GM18870 (cell line): ENCODE data around the gene NRN1L.
"Not testable (repeated sequence)": the region's sequence is repeated elsewhere in the genome, so short reads cannot be mapped to it uniquely, and the experiment has no call there.

Source experiments
- ATAC-seq: cut with Tn5 transposase; IDR thresholded peaks from one replicate; pipeline ENCODE4 v1.9.1; 2021; ENCODE audit warnings: moderate library complexity; ENCODE audit not compliant: unreplicated experiment

NRN1L gene

DNA sequence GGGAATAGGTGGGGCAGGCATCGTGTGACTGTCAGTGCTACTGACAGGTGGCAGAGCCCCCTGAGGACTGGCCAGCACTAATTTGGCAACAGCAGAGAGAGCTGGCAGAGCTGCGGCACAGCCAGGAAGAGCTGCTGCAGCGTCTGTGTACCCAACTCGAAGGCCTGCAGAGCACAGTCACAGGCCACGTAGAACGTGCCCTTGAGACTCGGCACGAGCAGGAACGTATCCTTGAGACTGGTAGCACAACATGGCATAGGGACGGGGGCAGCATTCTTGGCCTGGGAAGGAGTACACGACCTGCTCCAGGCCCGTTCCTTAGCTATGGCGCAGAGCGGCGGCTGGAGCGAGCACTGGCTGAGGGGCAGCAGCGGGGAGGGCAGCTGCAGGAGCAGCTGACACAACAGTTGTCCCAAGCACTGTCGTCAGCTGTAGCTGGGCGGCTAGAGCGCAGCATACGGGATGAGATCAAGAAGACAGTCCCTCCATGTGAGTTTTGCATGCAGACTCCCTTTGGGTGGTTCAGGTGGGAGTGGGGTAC is 3.0 kb upstream of the NRN1L start:
- ATAC-seq = no peak

DNA sequence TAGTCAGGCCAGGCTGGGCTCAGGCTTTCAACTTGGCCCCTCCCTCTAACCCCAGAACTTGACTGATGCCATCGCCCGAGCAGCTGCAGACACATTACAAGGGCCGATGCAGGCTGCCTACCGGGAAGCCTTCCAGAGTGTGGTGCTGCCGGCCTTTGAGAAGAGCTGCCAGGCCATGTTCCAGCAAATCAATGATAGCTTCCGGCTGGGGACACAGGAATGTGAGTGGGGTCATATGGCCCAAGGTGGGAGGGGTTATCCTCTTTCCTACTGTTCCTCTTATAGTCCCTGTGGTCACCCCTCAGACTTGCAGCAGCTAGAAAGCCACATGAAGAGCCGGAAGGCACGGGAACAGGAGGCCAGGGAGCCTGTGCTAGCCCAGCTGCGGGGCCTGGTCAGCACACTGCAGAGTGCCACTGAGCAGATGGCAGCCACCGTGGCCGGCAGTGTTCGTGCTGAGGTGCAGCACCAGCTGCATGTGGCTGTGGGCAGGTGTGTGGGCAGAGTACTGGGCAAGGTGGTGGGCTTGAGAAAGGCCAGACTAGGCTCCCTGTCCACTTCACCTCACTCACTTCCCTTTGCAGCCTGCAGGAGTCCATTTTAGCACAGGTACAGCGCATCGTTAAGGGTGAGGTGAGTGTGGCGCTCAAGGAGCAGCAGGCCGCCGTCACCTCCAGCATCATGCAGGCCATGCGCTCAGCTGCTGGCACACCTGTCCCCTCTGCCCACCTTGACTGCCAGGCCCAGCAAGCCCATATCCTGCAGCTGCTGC is 2.1 kb upstream of the NRN1L start:
- no peak for ATAC-seq

DNA sequence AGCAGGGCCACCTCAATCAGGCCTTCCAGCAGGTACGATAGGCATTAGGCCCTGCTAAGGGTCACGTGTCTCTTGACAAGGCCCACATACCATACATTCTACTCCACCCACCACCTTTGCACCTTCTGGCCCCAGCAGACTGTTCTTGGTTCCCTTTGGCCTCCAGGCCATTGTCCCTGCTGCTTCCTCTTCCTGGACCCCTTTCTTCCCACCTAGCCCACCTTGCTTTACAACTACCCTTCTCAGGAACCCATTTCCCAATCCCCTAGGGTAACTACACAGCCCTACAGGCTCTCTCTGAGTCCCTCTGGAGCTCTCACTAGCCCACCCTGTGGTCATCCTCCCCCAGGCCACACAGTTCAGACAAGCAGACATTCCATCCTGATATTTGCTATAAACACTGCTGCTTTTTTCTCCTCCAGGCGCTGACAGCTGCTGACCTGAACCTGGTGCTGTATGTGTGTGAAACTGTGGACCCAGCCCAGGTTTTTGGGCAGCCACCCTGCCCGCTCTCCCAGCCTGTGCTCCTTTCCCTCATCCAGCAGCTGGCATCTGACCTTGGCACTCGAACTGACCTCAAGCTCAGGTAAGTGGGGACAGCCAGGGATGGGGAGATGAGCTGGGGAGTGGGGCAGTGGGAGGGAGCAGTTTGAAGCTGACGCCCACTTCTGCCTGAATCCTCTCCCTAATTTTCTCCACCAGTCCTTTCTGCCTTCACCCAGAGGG is 1.4 kb upstream of the NRN1L start:
- ATAC-seq = no peak

DNA sequence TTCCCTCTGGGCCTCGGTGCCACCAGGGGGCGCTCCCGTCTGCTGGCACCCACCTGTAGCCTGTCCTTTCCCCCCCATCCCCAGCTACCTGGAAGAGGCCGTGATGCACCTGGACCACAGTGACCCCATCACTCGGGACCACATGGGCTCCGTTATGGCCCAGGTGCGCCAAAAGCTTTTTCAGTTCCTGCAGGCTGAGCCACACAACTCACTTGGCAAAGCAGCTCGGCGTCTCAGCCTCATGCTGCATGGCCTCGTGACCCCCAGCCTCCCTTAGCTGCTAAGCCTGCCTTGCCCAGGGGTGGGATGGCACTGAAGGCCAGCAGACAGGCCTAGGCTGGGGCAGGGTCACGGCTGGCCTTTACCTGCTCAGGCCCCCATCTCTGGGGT is 818 bp upstream of the NRN1L start:
- no peak for ATAC-seq

DNA sequence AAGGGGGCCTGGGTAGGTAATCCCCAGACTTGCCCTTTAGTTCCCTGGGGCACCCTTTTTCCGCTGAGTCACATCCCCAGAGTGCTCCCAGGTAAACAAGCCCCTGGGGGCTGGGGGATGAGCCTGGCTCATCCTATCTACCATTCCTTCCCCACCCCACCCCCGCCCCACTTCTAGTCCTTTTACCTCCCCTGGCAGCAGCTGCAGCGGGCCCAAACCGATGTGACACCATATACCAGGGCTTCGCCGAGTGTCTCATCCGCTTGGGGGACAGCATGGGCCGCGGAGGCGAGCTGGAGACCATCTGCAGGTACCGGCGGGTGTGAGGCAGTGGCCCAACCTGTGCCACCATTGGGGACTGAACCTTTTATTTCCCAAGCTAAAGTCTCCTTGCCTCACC is 860 bp downstream of the NRN1L start:
- no peak for ATAC-seq

DNA sequence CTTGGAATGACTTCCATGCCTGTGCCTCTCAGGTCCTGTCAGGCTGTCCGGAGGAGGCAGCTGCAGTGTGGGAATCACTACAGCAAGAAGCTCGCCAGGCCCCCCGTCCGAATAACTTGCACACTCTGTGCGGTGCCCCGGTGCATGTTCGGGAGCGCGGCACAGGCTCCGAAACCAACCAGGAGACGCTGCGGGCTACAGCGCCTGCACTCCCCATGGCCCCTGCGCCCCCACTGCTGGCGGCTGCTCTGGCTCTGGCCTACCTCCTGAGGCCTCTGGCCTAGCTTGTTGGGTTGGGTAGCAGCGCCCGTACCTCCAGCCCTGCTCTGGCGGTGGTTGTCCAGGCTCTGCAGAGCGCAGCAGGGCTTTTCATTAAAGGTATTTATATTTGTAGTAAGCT is 1.3 kb downstream of the NRN1L start:
- ATAC-seq = no peak

DNA sequence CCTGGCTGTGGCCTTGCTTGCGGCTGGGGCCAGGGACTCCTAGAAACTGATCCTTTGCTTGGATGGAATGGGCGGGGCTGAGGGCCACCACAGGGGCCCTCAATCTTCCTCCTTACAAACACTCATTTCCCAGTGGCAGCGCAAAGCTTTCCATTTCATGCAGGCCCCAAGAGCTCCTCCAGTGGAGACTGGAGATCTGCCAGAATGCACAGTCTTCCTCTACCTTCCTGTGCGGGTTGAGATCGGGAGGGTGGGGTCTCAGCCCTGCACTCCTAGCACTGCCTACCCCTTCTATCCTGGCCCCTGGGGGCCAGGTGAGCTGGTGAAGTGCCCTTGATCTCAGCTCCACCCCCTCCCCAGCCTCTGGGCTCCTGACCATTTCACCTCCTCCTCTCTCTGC is 1.7 kb downstream of the NRN1L start:
- no peak for ATAC-seq

DNA sequence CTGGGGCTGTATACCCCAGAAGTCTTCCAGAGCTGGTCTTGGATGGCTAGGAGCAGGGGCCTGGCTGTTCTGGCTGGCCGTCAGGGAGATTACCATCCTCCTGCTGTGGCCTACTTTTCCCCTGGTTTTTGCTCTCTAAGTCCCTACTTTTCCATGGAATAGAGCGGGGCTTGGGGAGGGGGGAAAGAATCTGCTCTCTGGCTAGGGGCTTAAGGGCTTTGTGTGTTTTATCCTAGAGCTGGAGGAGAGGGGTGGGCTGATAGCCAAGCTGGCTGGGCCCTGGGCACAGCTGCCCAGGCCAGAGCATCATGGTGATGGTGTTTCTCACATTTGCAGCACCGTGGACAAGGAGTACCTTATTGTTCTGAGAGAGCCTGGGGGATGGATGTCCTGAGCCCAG is 3.6 kb downstream of the NRN1L start:
- no peak for ATAC-seq

DNA sequence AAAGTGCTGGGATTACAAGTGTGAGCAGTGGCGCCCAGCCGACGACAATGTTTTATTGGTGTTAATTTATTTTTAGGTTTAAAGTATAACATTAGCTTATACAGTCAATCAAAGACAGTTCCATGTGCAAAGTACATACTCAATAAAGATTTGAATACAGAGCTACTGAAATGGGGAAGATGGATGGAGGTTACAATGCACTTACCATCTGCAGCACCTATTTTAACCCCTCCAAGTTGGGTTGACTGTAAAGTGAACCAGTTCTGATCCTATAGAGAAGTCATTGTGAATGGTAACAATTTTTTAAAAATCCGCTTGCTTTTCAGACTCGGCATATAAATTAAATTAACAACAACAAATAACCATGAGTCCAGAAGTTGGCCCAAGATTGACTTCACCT is 7.7 kb downstream of the NRN1L start:
- ATAC-seq = no peak

DNA sequence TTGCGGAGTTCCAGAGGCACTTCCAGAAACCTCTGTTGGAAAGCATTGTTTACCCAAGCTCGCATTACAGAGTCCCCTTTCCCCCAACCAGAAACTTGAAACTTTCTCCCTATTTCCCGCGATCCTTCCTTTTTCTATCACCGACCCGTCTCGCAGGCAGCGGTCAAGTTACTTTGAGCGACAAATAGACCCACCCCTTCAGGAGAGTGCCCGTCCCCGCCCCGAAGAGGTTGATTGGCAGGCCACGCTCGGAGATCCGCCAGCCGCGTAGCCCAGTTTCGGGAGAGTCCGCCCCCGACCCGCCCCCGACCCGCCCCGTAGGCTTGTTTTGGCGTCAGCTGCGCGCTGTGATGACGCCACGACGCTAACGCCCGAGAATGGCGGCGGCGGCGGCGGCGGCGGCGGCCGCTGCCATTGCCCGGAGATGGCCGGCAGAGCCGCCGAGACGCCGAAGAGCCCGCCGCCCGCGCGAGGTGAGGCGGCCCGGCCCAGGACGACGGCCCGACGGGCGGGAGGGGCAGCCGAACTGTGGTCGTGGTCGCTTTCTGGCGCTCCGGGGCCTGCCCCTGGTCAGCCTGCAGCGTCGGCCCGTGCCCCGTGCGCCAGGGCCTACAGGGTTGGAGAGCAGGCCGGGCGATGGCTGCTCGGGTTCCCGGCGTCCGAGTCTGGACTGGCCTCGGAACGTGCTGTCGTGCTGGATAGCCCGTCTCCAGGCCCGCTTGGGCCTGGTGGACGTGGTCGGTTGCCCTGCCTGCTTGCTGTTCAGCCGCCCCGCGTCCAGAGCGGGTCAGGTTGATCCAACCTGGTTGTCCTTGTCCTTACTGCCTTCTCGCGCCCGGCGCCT is 8.4 kb downstream of the NRN1L start, which contains the start of gene PSKH1:
TSS of gene PSKH1 (plus strand) at position 356 of the 844 bp plus-strand sequence. CDS start 15,496 bp downstream, outside the sequence.
- ATAC-seq = peak; percentile 63

DNA sequence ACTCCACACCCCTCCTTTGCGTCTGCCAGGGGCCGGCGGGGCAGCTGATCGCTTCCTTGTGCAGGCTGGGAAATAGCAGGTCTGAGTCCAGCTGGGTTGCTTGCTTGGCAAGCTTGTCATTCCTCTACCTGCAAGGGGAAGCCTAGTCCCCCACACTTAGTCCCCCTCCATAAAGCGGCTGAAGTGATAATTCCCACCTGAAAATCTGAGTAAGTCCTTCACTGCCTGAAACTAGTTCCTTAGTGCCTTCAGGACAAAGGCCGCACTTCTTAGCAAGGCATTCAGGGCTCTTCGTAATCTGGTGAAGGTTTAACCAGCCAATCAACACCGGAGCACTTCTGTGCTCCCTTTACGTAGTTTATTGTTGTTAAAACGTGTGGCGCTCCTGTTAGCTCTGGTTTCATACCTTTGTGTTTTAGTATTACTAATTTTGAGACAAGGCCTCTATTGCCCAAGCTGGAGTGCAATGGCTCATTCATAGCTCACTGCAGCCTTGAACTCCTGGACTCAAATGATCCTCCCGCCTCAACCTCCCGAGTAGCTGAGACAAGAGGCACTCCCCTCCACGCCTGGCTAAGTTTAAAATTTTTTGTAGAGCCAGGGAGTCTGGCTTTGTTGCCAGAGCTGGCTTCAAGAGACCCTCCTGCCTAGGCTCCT is 9.2 kb downstream of the NRN1L start:
- ATAC-seq = peak; percentile 7

DNA sequence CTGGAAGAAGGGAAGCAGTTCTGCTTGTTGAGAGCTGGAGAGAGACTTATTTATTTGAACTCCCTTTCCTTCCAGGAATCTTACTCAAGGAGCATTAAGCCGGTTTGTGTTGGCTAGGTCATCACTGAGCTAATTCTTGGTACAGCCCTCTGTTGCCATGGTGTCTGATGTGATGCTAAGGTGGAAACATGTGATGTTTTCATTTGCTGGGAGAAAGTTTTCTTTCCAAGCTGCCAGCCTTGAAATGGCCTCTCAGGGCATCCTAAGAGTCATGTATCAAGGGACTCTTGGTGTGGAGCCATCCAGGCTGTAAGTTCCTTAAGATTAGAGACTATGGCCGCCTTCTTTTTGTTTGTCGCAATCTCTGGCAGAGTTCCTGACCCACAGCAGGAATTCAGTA is 12.5 kb downstream of the NRN1L start:
- no peak for ATAC-seq

DNA sequence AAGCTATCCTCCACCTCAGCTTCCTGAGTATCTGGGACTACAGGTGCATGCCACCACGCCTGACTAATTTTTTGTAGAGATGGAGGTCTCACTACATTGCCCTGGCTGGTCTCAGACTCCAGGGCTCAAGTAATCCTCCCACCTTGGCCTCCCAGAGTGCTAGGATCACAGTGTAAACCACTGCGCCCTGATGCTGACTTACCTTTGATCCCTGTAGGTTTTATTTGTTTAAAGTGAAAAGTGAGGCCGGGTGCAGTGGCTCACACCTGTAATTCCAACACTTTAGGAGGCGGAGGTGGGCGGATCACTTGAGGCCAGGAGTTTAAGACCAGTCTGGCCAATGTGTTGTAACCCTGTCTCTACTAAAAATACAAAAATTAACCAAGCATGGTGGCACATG is 17.0 kb downstream of the NRN1L start:
- ATAC-seq = no peak

DNA sequence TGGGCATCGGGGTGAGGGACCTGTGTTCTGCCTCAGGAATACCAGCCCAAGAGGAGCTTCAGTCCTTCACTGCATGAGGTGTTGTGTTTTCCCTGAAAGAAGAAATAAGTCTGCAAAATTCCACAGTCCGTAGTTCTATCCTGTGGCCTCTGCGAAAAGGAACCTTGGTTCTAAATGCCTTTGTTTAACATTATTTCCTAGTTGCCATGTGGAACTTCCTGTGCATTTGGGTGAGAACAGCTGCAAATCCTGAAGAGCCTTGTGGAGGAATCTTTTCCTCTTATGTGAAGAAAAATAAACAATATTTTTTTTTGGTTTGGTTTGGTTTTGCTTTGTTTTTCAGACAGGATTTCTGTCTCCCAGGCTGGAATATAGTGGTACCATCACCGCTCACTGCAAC is 18.1 kb downstream of the NRN1L start:
- no peak for ATAC-seq

DNA sequence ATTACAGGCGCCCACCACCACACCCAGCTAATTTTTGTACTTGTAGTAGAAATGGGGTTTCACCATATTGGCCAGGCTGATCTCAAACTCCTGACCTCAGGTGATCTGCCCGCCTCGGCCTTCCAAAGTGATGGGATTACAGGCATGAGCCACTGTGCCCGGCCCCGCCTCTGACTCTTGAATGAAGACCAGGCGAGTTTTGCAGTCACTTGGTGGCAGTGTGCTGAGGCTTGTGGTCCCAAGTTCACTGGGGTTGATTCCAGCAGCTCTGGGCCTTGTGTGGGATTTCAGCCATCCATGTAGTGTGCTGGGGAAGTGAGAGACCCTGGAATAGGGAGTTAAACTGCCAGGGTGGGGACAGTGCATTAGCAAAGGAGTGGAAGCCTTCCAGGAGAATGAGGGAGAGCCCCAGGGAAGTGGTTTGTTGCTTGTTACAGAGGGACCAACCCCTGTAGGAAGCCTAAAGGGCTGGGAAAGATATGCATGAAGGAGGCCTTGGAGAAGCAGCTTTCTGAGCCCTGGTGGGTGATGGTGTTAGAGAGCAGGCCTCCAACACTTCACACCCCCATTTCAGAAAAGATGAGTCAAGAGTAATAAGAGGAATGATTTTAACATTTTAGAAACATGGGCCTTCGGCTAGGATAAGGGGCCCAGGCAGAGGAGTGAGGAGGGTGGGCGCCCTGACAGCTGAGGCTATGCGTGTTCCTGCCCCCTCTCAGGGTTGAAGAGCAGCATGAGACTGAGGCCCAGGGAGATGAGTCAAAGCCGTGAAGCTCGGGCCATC is 22.9 kb downstream of the NRN1L start:
- ATAC-seq = no peak

DNA sequence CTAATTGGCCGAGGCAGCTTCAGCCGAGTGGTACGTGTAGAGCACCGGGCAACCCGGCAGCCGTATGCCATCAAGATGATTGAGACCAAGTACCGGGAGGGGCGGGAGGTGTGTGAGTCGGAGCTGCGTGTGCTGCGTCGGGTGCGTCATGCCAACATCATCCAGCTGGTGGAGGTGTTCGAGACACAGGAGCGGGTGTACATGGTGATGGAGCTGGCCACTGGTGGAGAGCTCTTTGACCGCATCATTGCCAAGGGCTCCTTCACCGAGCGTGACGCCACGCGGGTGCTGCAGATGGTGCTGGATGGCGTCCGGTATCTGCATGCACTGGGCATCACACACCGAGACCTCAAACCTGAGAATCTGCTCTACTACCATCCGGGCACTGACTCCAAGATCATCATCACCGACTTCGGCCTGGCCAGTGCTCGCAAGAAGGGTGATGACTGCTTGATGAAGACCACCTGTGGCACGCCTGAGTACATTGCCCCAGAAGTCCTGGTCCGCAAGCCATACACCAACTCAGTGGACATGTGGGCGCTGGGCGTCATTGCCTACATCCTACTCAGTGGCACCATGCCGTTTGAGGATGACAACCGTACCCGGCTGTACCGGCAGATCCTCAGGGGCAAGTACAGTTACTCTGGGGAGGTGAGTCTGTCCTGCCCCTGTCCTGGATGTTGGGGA is 24.5 kb downstream of the NRN1L start:
- no peak for ATAC-seq

DNA sequence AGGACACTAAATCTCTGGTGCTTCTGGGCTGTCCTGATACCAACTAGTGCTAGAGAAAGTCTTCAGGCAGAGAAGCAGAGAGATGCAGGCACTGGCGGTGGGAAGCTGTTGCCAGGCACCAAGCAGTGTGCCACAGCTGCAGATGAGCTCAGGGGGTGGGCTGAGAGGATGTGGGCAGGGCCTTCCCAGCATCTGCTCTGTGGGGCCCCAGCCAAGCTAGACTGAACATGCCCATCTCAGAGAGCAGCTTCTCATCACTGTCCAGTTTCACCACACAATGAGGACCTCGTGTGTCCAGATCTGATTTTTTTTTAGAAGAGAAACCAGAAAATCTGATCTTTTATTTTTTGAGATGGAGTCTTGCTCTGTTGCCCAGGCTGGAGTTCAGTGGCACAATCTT is 25.5 kb downstream of the NRN1L start:
- no peak for ATAC-seq

DNA sequence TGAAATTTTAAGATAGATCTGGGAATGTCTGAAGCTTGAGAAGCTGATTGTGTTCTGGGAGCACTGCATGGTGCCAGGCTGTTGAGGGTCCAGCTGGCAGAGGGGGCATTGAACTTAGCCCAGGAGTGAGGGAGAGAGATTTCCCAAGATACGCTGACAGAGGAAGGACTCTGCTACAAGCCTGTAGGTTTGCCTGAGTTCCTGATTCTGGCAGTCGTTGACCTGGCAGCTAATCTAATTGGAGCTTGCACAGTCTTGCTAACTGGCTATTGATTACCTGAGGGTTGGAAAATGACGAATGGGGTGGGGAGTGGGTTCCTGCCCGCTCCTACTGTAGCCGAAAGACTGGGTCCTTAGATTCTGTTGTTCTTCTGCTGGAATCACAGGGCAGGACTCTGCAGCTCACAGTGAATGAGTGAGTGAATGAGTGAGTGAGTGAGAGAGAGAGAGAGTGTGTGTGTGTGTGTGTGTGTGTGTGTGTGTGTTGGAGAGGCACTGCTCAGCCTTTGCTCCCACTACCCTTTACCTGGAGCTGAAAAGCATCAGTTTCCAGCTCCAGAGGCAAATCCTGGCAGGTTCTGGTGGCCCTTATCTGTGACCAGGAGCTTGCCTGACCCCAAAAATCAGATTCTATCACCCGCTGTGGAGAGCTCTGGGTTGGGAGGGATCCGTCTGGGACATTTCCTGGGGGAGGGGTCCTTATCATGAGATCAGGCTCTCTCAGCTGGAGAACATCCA is 30.2 kb downstream of the NRN1L start:
- no peak for ATAC-seq

DNA sequence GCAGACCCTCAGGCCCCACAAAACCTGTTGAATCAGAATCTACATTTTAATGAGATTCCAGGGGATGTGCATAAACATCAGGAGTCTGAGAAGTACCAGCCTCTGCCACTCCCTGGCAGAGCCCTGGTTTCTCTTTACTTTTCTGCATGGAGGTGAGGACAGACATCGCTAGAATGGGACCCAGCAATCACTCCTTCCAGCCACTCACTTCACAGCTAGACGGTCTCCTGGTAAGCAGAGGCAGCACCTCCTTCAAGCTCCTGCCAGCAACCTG is 30.7 kb downstream of the NRN1L start:
- not testable (repeated sequence) for ATAC-seq
